HL-60 (cell line): Measurements from ENCODE around the gene PCIF1.

Source experiments
- DNase-seq, 2 experiments: peaks; one replicate each; pipeline ENCODE4 v3.0.0-alpha.2; 2010 to 2020; ENCODE audit warnings: low read depth in 1 of 2, low spot score in 1 of 2
- H3K27ac ChIP-seq: fragments of 250-450 bp; sonication (Bioruptor Pico); replicated peaks from 2 replicates; pipeline ENCODE4 v1.5.1; 2020; ENCODE audit warnings: mild to moderate bottlenecking, moderate library complexity
- H3K27me3 ChIP-seq: fragments of 250-450 bp; sonication (Bioruptor Pico); 2 replicates; pipeline ENCODE4 v1.5.1; 2021; ENCODE audit warnings: mild to moderate bottlenecking, moderate library complexity; ENCODE audit not compliant: insufficient read depth, poor library complexity, severe bottlenecking
- H3K4me3 ChIP-seq: replicated peaks from 2 replicates; pipeline ENCODE4 v1.5.1; 2011; ENCODE audit warnings: mild to moderate bottlenecking, control low read depth, low read length; ENCODE audit not compliant: insufficient read depth
- GABPA ChIP-seq: IDR thresholded peaks from 2 replicates; pipeline ENCODE4 v1.6.1; 2012; ENCODE audit warnings: low read depth
- POLR2AphosphoS5 ChIP-seq: IDR thresholded peaks from 2 replicates; pipeline ENCODE4 v1.6.1; 2012; ENCODE audit warnings: low read depth

The PCIF1 gene

DNA sequence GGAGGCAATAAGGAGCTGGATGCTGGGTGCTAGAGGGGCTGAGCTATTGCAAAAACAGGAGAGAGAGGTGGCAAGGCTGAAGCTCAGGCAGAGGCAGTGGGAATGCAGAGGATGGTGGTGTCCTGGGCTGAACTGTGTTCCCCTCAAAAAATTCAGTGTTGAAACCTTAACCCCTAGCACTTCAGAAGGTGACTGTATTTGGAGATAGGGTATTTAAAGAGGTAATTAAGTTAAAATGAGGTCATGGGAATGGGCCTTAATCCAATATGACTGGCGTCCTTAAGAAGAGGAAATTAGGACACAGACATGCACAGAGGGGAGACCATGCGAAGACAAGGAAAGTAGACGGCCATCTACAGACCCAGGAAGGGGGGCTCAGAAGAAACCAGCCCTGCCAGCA lies 62.7 kb downstream of the PCIF1 start:
- no peak for DNase-seq
- TF ChIP-seq GABPA (no peak), POLR2AphosphoS5 (no peak)
- Histone ChIP-seq H3K4me3 (no peak overlapping the region), H3K27me3 (peaks cover 2% of the 10 kb centered on the region), H3K27ac (no peak overlapping the region)
